GM21390 (cell line): ENCODE measurements around the gene IDH3B.

Experiments used
- ATAC-seq: cut with Tn5 transposase; IDR thresholded peaks from one replicate; pipeline ENCODE4 v1.9.1; 2021; ENCODE audit not compliant: unreplicated experiment

The IDH3B gene

GRCh38 chr20:2624190-2624589 is 39.8 kb downstream of the IDH3B start:
- no peak for ATAC-seq

- no peak for ATAC-seq
These were observed 43.9 kb downstream of the IDH3B start for GRCh38 chr20:2619961-2620595.

GRCh38 chr20:2619337-2619736 is 44.7 kb downstream of the IDH3B start:
- no peak for ATAC-seq

GRCh38 chr20:2618815-2619214 is 45.2 kb downstream of the IDH3B start:
- ATAC-seq, result no peak

- ATAC-seq, result no peak
These were observed 46.8 kb downstream of the IDH3B start for GRCh38 chr20:2617099-2617714.

- ATAC-seq, result no peak
These were observed 47.4 kb downstream of the IDH3B start for GRCh38 chr20:2616634-2617033.

GRCh38 chr20:2612073-2612472 is 51.9 kb downstream of the IDH3B start:
- ATAC-seq, result no peak

- ATAC-seq, result no peak
These were observed 52.9 kb downstream of the IDH3B start for GRCh38 chr20:2610941-2611720.

- ATAC-seq, result no peak
These were observed 53.7 kb downstream of the IDH3B start for GRCh38 chr20:2610326-2610725.
